Pancreas (tissue), 10 donors: ENCODE data around the gene RAB4B. TPM values are rescaled to one million over a fixed set of nuclear protein-coding genes. Genes with fewer than 3 reads are reported as not detected.
"Not testable (repeated sequence)": the region's sequence is repeated elsewhere in the genome, so short reads cannot be mapped to it uniquely, and the experiment has no call there.

ENCODE experiments used
- ATAC-seq, 4 donors: fragments of 200-7000 bp; cut with Tn5 transposase; one replicate each; pipeline versions ENCODE4 v1.8.0 to v1.9.1; 2020; ENCODE audit warnings: mild to moderate bottlenecking in 4 of 4, moderate library complexity in 4 of 4
- DNase-seq, 6 donors: peaks; one replicate each; pipeline ENCODE4 v3.0.0-alpha.2; 2020
- FAIRE-seq: peaks from 2 replicates; lab custom pipeline; 2012; peaks lifted over from hg19 to GRCh38; lab: Jason Lieb, UNC
- H3K27ac ChIP-seq, 4 donors: fragments of 200-600 bp; sonication (generic); 1 replicate in 3 of 4; 2 replicates in 1 of 4; pipeline versions ENCODE4 v1.5.0 to v1.8.0; 2020
- H3K27me3 ChIP-seq, 4 donors: fragments of 200-600 bp; one replicate each; pipeline ENCODE4 v1.8.0; 2021
- H3K36me3 ChIP-seq, 3 donors: fragments of 200-600 bp; sonication (generic) in 1 of 3; one replicate each; pipeline versions ENCODE4 v1.5.0 to v1.8.0; 2020 to 2021
- H3K4me1 ChIP-seq, 3 donors: fragments of 200-600 bp; one replicate each; pipeline ENCODE4 v1.8.0; 2021
- H3K4me3 ChIP-seq, 4 donors: fragments of 200-600 bp; sonication (generic) in 2 of 4; one replicate each; pipeline versions ENCODE4 v1.5.0 to v1.8.0; 2020 to 2021
- H3K9me3 ChIP-seq, 4 donors: fragments of 200-600 bp; one replicate each; pipeline ENCODE4 v1.8.0; 2021
- WGBS, 2 donors: extraction: QIAGEN DNeasy Blood & Tissue Kit; methylation state at CpG; one replicate each; pipeline ENCODE4 v1.1.7; 2013; 5-methylcytosine and 5-hydroxymethylcytosine counted together
- intact Hi-C, 3 donors: fragments of 100-400 bp; cut with DNase I; formaldehyde crosslinking; loops; one replicate each; pipeline versions ENCODE4 v1.11.1 to v1.14.2; 2022
- polyA plus RNA-seq, 2 donors: library from polyadenylated mRNA; stranded (reverse); fragments of 200-250 nt; gene quantifications; one replicate each; pipeline ENCODE4 v1.2.3, GENCODE V29; 2013
- total RNA-seq, 6 donors: library from RNA; stranded (reverse); fragmentation: NEBNext Ultra II Directional in 4 of 6; extraction: Animal tissue kit (Norgen Biotek cat#: 25700) in 4 of 6; gene quantifications; one replicate each; pipeline versions ENCODE4 v1.2.1 to v1.2.4, GENCODE V29; 2021 to 2023
- TF ChIP-seq, protein P1 (sequence below), 4 donors: fragments of 200-600 bp; sonication (generic) in 3 of 4; IDR thresholded peaks; one replicate each; pipeline versions ENCODE4 v1.5.0 to v1.8.0; 2021; ENCODE audit warnings: antibody characterized with exemption in 4 of 4
- donor health status: healthy with polysubstance abuse.
- donor health status: DM: no; HTN: no; CAD: no; lungs with moderate emphysema.
- donor health status: DM: no; HTN: no; CAD: no.
- donor health status: control.
- donor health status: control.
- donor health status: Bipolar disorder and iron deficiency.
- donor health status: DM: yes; HTN: yes; CAD: no.
- donor health status: DM: no; HTN: no; CAD: no.
- donor health status: DM: no; HTN: no; CAD: no.
- donor health status: DM: yes; HTN: yes; CAD: no.

RAB4B gene
- total and polyA plus RNA-seq, 8 donors = 5.0 to 45.8 (median 10.5) TPM

DNA sequence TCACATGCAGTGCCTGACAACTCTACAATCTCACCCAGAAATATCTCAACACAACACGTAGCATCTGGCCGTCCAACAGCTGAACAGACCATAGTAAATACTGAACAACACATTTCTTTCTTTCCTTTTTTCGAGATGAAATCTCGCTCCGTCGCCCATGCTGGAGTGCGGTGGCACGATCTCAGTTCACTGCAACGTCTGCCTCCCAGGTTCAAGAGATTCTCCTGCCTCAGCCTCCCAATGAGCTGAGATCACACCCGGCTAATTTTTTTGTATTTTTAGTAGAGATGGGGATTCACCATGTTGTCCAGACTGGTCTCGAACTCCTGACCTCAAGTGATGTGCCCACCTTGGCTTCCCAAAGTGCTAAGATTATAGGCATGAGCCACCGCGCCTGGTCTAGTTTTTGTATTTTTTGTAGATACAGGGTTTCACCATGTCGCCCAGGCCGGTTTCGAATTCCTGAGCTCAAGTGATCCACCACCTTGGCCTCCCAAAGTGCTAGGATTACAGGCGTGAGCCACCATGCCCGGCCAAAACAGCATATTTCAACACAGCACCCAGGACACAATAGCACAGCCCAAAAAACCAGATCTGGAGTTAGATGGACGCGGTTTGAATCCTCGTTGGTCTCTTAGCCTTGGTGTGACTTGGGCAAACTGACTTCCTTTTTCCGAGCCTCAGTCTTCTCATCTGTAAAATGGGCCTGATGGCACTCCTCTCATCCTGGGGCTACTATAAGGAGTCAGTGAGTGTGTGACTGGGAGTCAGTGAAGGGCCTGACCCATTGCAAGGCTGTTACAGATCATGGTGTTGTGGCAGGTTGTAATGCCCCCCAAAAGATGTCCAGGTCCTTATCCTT lies 49.6 kb downstream of the RAB4B start:
- no peaks in the 10 kb centered on the region for H3K36me3 ChIP-seq
- TF ChIP-seq, protein P1, sequence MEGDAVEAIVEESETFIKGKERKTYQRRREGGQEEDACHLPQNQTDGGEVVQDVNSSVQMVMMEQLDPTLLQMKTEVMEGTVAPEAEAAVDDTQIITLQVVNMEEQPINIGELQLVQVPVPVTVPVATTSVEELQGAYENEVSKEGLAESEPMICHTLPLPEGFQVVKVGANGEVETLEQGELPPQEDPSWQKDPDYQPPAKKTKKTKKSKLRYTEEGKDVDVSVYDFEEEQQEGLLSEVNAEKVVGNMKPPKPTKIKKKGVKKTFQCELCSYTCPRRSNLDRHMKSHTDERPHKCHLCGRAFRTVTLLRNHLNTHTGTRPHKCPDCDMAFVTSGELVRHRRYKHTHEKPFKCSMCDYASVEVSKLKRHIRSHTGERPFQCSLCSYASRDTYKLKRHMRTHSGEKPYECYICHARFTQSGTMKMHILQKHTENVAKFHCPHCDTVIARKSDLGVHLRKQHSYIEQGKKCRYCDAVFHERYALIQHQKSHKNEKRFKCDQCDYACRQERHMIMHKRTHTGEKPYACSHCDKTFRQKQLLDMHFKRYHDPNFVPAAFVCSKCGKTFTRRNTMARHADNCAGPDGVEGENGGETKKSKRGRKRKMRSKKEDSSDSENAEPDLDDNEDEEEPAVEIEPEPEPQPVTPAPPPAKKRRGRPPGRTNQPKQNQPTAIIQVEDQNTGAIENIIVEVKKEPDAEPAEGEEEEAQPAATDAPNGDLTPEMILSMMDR (IDR thresholded peaks at IDR 0.05) = no peak
- ATAC-seq (no peak), FAIRE-seq (no peak), DNase-seq (peak in 1 of 6 donors; percentile 11)
- no peak overlapping the region for H3K27ac ChIP-seq
- no peaks in the 10 kb centered on the region for H3K27me3 ChIP-seq
- 96% methylated on average over 22 of the region's 22 CpGs for WGBS, 2 donors
- no peak overlapping the region for H3K4me3 ChIP-seq
- intact Hi-C loops = no loop called here
- H3K9me3 ChIP-seq = no peaks in the 10 kb centered on the region
- peaks cover 19 to 26% (median 21%) of the 10 kb centered on the region in 3 donors for H3K4me1 ChIP-seq

DNA sequence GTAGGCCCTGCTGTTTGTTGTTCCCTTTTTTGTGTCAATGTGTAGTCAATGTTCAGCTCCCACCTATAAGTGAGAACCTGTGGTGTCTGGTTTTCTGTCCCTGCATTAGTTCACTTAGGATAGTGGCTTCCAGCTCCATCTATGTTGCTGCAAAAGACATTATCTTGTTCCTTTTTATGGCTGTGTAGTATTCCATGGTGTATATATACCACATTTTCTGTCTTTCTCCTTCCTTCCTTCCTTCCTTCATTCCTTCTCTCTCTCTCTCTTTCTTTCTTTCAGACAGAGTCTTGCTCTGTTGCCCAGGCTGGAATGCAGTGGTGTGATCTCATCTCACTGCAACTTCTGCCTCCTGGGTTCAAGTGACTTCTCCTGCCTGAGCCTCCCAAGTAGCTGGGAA lies 51.2 kb downstream of the RAB4B start:
- H3K27me3 ChIP-seq = no peaks in the 10 kb centered on the region
- H3K4me3 ChIP-seq = no peak overlapping the region
- intact Hi-C loops = no loop called here
- FAIRE-seq (no peak), ATAC-seq (no peak), DNase-seq (peak in 1 of 6 donors; percentile 2)
- peaks cover 8 to 14% (median 9%) of the 10 kb centered on the region in 3 donors for H3K4me1 ChIP-seq
- no peaks in the 10 kb centered on the region for H3K36me3 ChIP-seq
- H3K27ac ChIP-seq = no peak overlapping the region
- no peaks in the 10 kb centered on the region for H3K9me3 ChIP-seq
- TF ChIP-seq, protein P1 (IDR thresholded peaks at IDR 0.05) = no peak

DNA sequence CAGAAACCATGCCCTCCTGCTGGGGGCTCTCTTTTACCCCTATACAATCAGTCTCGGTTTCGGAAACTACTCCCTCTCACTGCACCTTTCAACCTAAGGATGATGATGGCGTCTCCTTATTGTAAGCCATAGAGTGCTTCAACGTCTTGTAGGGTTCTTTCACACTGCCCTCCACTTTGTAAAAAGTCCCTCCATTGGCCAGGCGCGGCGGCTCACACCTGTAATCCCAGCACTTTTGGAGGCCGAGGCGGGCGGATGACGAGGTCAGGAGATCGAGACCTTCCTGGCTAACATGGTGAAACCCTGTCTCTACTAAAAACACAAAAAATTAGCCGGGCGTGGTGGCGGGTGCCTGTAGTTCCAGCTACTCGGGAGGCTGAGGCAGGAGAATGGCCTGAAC lies 52.7 kb downstream of the RAB4B start:
- H3K27ac ChIP-seq, FAIRE-seq, ATAC-seq, H3K9me3 ChIP-seq, intact Hi-C loops, H3K4me3 ChIP-seq, H3K36me3 ChIP-seq, H3K27me3 ChIP-seq: not testable (repeated sequence)
- DNase-seq = peak in 1 of 6 donors; percentile 8
- peaks cover 8 to 14% (median 9%) of the 10 kb centered on the region in 3 donors for H3K4me1 ChIP-seq
- WGBS, 2 donors = 96 to 98% methylated on average over 14 to 16 of the region's 16 CpGs

DNA sequence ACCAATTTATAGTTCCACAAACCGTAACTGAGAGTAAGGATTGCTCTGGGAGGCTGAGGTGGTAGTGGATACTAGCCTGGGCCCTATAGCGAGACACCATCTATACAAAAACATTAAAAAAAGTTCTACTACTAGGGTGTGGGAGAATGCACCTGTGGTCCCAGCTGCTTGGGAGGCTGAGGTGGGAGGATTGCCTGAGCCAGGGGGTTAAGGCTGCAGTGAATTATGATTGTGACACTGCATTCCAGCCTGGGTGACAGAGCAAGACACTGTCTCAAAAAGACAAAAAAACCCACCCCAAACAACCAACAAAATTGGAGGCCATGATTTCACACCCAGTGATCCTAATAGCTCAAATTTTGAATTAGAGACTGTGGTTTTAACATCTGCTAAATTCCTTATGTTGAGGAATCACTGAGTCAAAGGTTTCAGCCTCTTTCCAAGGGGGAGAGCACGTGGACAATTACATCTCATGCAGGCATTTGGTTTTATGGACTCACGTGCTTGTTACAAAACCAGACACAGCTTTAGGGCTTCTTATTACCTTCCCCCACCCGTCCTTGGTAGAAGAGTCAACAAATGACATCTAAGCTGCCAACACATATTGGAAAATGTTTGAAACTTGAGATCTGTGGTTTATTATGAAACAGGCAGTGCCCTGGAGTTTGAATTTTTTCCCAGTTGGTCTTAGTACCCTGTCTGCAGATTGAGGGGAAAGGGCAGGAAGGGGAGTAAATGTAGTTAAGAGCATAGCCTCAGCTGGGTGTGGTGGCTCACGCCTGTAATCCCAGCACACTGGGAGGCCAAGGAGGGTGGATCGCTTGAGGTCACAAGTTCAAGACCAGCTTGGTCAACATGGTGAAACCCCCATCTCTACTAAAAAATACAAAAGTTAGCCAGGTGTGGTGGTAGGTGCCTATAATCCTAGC lies 53.7 kb downstream of the RAB4B start:
- peak; percentile 90 to 94 (median 92) for ATAC-seq
- intact Hi-C loops = no loop called here
- DNase-seq = peak in 3 of 6 donors; percentile 66 to 78 (median 75)
- FAIRE-seq = peak; percentile 65
- H3K27ac ChIP-seq = peak overlapping the region; percentile 64 to 83 (median 72)
- WGBS, 2 donors = 37 to 39% methylated on average over 7 of the region's 7 CpGs
- no peaks in the 10 kb centered on the region for H3K36me3 ChIP-seq
- no peaks in the 10 kb centered on the region for H3K9me3 ChIP-seq
- peaks cover 8 to 14% (median 9%) of the 10 kb centered on the region in 3 donors for H3K4me1 ChIP-seq
- no peaks in the 10 kb centered on the region for H3K27me3 ChIP-seq
- H3K4me3 ChIP-seq = no peak overlapping the region
- TF ChIP-seq, protein P1 (IDR thresholded peaks at IDR 0.05) = no peak

DNA sequence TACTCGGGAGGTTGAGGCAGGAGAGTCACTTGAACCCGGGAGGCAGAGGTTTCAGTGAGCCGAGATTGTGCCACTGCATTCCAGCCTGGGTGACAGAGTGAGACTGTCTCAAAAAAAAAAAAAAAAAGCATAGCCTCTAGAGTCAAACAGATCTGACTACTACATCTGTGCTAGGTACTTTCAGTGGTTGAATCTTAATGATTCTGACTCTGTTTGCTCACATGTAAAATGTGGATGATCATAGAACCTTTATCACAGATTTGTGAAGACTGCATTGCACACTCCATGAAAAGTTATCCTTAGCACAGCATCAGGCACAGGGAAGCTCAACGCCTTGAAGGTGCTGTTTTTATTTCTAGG lies 54.4 kb downstream of the RAB4B start:
- peaks cover 8 to 14% (median 9%) of the 10 kb centered on the region in 3 donors for H3K4me1 ChIP-seq
- intact Hi-C loops, DNase-seq, H3K4me3 ChIP-seq, H3K36me3 ChIP-seq, H3K27me3 ChIP-seq, H3K9me3 ChIP-seq, FAIRE-seq: not testable (repeated sequence)
- ATAC-seq = peak; percentile 14 to 26 (median 14)
- peak overlapping the region; percentile 64 to 83 (median 72) for H3K27ac ChIP-seq
- 52 to 64% methylated on average over 4 of the region's 4 CpGs for WGBS, 2 donors

DNA sequence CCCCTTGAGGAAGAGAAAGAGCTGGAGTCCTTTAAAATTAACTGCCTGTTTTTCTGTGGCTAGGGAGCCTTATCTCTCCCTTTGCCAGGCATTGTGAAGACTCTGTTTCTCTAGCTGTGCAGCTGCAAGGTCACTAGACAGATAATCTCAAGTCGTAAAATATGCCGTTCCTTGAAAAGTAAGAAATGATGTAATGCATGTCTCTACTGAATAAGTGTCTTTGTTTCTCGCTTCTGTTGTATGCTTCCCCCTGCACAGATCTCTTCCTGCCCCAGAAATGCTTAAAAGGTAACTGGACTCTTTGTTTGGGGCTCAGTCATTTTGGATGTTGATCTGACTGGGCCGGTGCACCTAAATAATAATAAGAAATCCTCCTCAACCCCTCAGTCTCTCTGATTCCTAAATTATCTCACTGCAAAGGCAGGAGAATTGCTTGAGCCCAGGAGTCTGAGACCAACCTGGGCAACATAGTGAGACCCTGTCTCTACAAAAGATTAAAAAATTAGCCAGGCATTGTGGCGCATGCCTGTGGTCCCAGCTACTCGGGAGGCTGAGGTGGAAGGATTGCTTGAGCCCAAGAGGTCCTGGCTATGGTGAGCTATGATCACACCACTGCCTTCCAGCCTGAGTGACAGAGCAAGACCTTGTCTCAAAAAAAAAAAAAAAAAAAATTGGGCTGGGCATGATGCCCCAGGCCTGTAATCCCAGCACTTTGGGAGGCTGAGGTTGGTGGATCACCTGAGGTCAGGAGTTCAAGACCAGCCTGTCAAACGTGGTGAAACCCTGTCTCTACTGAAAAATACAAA lies 55.9 kb downstream of the RAB4B start:
- WGBS, 2 donors = 29 to 37% methylated on average over 7 of the region's 7 CpGs
- H3K36me3 ChIP-seq, H3K9me3 ChIP-seq, FAIRE-seq, H3K4me3 ChIP-seq, H3K27me3 ChIP-seq, intact Hi-C loops: not testable (repeated sequence)
- ATAC-seq (peak in 1 of 4 donors; percentile 2), DNase-seq (peak in 1 of 6 donors; percentile 2)
- Histone ChIP-seq H3K27ac (peak overlapping the region in 1 of 4 donors; percentile 29), H3K4me1 (peaks cover 8 to 14% (median 9%) of the 10 kb centered on the region in 3 donors)
